HepG2 (cell line): Measurements from ENCODE around the gene ABCG5. TPM values are rescaled to one million over a fixed set of nuclear protein-coding genes. Genes with fewer than 3 reads are reported as not detected.

Experiments
- ATAC-seq: fragments of 200-7000 bp; cut with Tn5 transposase; 3 replicates; pipeline ENCODE4 v1.9.1; 2020; ENCODE audit warnings: mild to moderate bottlenecking, moderate library complexity
- BruUV-seq: library from RNA; stranded (reverse); fragments of 400-500 nt; replicated peaks from 2 replicates; lab custom pipeline; 2021; lab: Mats Ljungman, UMichigan
- CTCF ChIA-PET: fragments of 300-600 bp; formaldehyde crosslinking; extraction: SDS; loops from one replicate; lab custom pipeline; 2021; ENCODE audit warnings: low total read pairs, inconsistent platforms, low intra/inter-chr PET ratio; lab: Yijun Ruan, JAX
- POLR2A ChIA-PET: fragments of 350-600 bp; sonication (Branson Sonifier 250); formaldehyde crosslinking; loops from one replicate; lab custom pipeline; 2020; ENCODE audit warnings: antibody characterized with exemption, inconsistent platforms; lab: Yijun Ruan, JAX
- DNase-seq: peaks from one replicate; pipeline ENCODE4 v3.0.0-alpha.2; 2015; ENCODE audit warnings: low spot score
- FAIRE-seq: peaks from 3 replicates; lab custom pipeline; 2011; peaks lifted over from hg19 to GRCh38; lab: Jason Lieb, UNC
- H2AFZ ChIP-seq: one replicate; pipeline ENCODE4 v1.6.1; 2011; ENCODE audit warnings: low read length, inconsistent platforms
- H3K27ac ChIP-seq: fragments of 300-600 bp; 3 replicates; pipeline ENCODE4 v1.8.0; 2011; ENCODE audit warnings: mixed run types, mild to moderate bottlenecking, mixed read lengths, low read length, inconsistent platforms; ENCODE audit not compliant: insufficient read depth; ENCODE audit errors: extremely low read length
- H3K27me3 ChIP-seq, 2 experiments: fragments of 200-600 bp in 1 of 2; 2 replicates in 1 of 2; 3 replicates in 1 of 2; pipeline versions ENCODE4 v1.6.0 to v1.8.0; 2011; ENCODE audit warnings: low read length in 2 of 2, mild to moderate bottlenecking in 2 of 2, moderate library complexity in 2 of 2, inconsistent platforms in 1 of 2; ENCODE audit not compliant: insufficient read depth in 2 of 2, control insufficient read depth in 1 of 2
- H3K36me3 ChIP-seq, 2 experiments: fragments of 200-600 bp in 1 of 2; replicated peaks in 1 of 2; 2 replicates in 1 of 2; 3 replicates in 1 of 2; pipeline versions ENCODE4 v1.5.1 to v1.8.0; 2011; ENCODE audit warnings: low read length in 2 of 2, inconsistent platforms in 1 of 2; ENCODE audit not compliant: insufficient read depth in 2 of 2, control insufficient read depth in 1 of 2
- H3K4me1 ChIP-seq: 2 replicates; pipeline ENCODE4 v1.5.1; 2012; ENCODE audit warnings: low read length, inconsistent platforms; ENCODE audit not compliant: insufficient read depth
- H3K4me2 ChIP-seq: 2 replicates; pipeline ENCODE4 v1.6.0; 2011; ENCODE audit warnings: low read depth, low read length, inconsistent platforms
- H3K4me3 ChIP-seq, 3 experiments: fragments of 200-600 bp in 1 of 3; sonication (generic), shearing (Covaris generic) in 1 of 3; replicated peaks in 1 of 3; 2 replicates each; pipeline ENCODE4 v1.5.1; 2011 to 2016; ENCODE audit warnings: low read length in 3 of 3, inconsistent platforms in 2 of 3, low read depth in 2 of 3, mild to moderate bottlenecking in 2 of 3, control low read depth in 1 of 3, mixed read lengths in 1 of 3; ENCODE audit not compliant: insufficient read depth in 1 of 3
- H3K79me2 ChIP-seq: one replicate; pipeline ENCODE4 v1.6.1; 2011; ENCODE audit warnings: low read length, inconsistent platforms; ENCODE audit not compliant: insufficient read depth
- H3K9ac ChIP-seq: 2 replicates; pipeline ENCODE4 v1.6.0; 2011; ENCODE audit warnings: mild to moderate bottlenecking, low read depth, low read length, inconsistent platforms; ENCODE audit not compliant: insufficient read depth
- H3K9me3 ChIP-seq: 2 replicates; pipeline ENCODE4 v1.5.1; 2012; ENCODE audit warnings: mild to moderate bottlenecking, low read length
- H4K20me1 ChIP-seq: 2 replicates; pipeline ENCODE4 v1.6.0; 2011; ENCODE audit warnings: inconsistent platforms, mild to moderate bottlenecking, low read length, moderate library complexity; ENCODE audit not compliant: insufficient read depth
- ARNT2 ChIP-seq: sonication (generic); formaldehyde crosslinking; IDR thresholded peaks from 2 replicates; pipeline ENCODE4 v1.8.0; 2022; ENCODE audit warnings: mild to moderate bottlenecking, low read depth, missing genetic modification reagents, moderate library complexity
- FIP1L1 ChIP-seq: fragments of 200-400 bp; formaldehyde crosslinking; IDR thresholded peaks from 2 replicates; pipeline ENCODE4 v1.6.1; 2018; ENCODE audit warnings: low read depth, mild to moderate bottlenecking, low read length, moderate library complexity, borderline replicate concordance; ENCODE audit not compliant: insufficient read depth
- MIER2 ChIP-seq: IDR thresholded peaks from 2 replicates; pipeline ENCODE4 v1.6.1; 2016; ENCODE audit warnings: missing biosample characterization, missing genetic modification reagents
- NBN ChIP-seq: fragments of 450-650 bp; conservative IDR thresholded peaks from 2 replicates; pipeline ENCODE4 v1.6.1; 2017
- RNF2 ChIP-seq: fragments of 450-650 bp; conservative IDR thresholded peaks from 2 replicates; pipeline ENCODE4 v1.6.1; 2016; ENCODE audit warnings: low read depth
- STAT6 ChIP-seq: sonication (generic); formaldehyde crosslinking; IDR thresholded peaks from 2 replicates; pipeline ENCODE4 v1.4.0; 2020; ENCODE audit warnings: missing genetic modification reagents, mild to moderate bottlenecking, borderline replicate concordance
- ZBTB3 ChIP-seq: sonication (generic); formaldehyde crosslinking; IDR thresholded peaks from 2 replicates; pipeline ENCODE4 v1.4.0; 2020; ENCODE audit warnings: low read depth, mild to moderate bottlenecking, moderate library complexity, missing genetic modification reagents, borderline replicate concordance
- ZBTB44 ChIP-seq: sonication (generic); formaldehyde crosslinking; IDR thresholded peaks from 2 replicates; pipeline ENCODE4 v1.4.0; 2020; ENCODE audit warnings: missing genetic modification reagents
- ZNF607 ChIP-seq: sonication (generic); formaldehyde crosslinking; IDR thresholded peaks from 2 replicates; pipeline ENCODE4 v1.5.1; 2020; ENCODE audit warnings: missing genetic modification reagents, mild to moderate bottlenecking, borderline replicate concordance
- ZNF646 ChIP-seq: sonication (generic); formaldehyde crosslinking; IDR thresholded peaks from 2 replicates; pipeline ENCODE4 v1.9.0; 2021; ENCODE audit warnings: mild to moderate bottlenecking, missing genetic modification reagents
- ZNF770 ChIP-seq: sonication (generic); formaldehyde crosslinking; IDR thresholded peaks from 2 replicates; pipeline ENCODE4 v1.5.0; 2020; ENCODE audit warnings: mild to moderate bottlenecking, missing genetic modification reagents
- ZNF792 ChIP-seq: IDR thresholded peaks from 2 replicates; pipeline ENCODE4 v1.6.1; 2016
- WGBS: methylation state at CpG from one replicate; pipeline ENCODE4 v1.1.6; 2017; ENCODE audit warnings: low lambda C conversion rate; 5-methylcytosine and 5-hydroxymethylcytosine counted together
- in situ Hi-C: cut with HindIII; loops from 2 replicates; pipeline ENCODE4 v1.10.0; 2017; ENCODE audit warnings: low pct_unique_long_range_greater_than_20kb; ENCODE audit not compliant: extremely low pct_ligation_motif_present
- intact Hi-C: fragments of 100-400 bp; cut with micrococcal nuclease; formaldehyde crosslinking; loops from one replicate; pipeline ENCODE4 v1.10.0; 2022; ENCODE audit not compliant: unreplicated experiment
- polyA plus RNA-seq, 8 experiments: library from polyadenylated mRNA; depleted of rRNA in 3 of 8; stranded (reverse) in 7 of 8; unstranded in 1 of 8; fragments of >200 nt; fragmentation: Illumina TruSeq in 4 of 8; extraction: Trizol in 4 of 8; gene quantifications; 2 replicates each; pipeline versions ENCODE4 v1.2.1 to v1.2.3, GENCODE V29; 2011 to 2016; ENCODE audit warnings: low read depth in 4 of 8, missing spikeins in 1 of 8, mixed read lengths in 1 of 8; ENCODE audit not compliant: insufficient read depth in 1 of 8
- total RNA-seq, 5 experiments: library from RNA; depleted of rRNA; stranded (reverse); fragments of >200 nt; fragmentation: Illumina TruSeq; extraction: Trizol; gene quantifications; 2 replicates each; pipeline ENCODE4 v1.2.3, GENCODE V29; 2016; ENCODE audit warnings: low read depth in 1 of 5

The ABCG5 gene
- total and polyA plus RNA-seq, 2 of the 13 experiments (the other 11 are each of a cell fraction or from before 2014, with no cell fraction given): 15.1 to 39.0 TPM

GRCh38 chr2:43852196-43852730, 13.6 kb upstream of the ABCG5 start:
- ATAC-seq (no peak), FAIRE-seq (no peak), DNase-seq (no peak)
- ChIA-PET CTCF (no interaction called here), POLR2A (no interaction called here)
- H3K9me3 ChIP-seq: no peaks in the 10 kb centered on the region
- H3K79me2 ChIP-seq: no peaks in the 10 kb centered on the region
- H2AFZ ChIP-seq: no peak overlapping the region
- no peaks in the 10 kb centered on the region for H3K4me1 ChIP-seq
- no peak overlapping the region for H3K9ac ChIP-seq
- H3K4me3 ChIP-seq: no peak overlapping the region
- in situ Hi-C loops: no loop called here
- BruUV-seq: no TSS peak
- peaks cover 13 to 14% of the 10 kb centered on the region in 2 experiments; a peak in 4 of 5 replicates for H3K36me3 ChIP-seq
- intact Hi-C loops: no loop called here
- no peak overlapping the region for H3K4me2 ChIP-seq
- no peak overlapping the region for H3K27ac ChIP-seq
- H4K20me1 ChIP-seq: no peaks in the 10 kb centered on the region
- WGBS: 98% methylated on average over 17 of the region's 21 CpGs
- H3K27me3 ChIP-seq: no peaks in the 10 kb centered on the region
- no peak for TF ChIP-seq FIP1L1
- no peak for TF ChIP-seq ZNF792 (CRISPR knock-in tag)
- TF ChIP-seq ZNF607 (CRISPR knock-in tag): no peak
- no peak for TF ChIP-seq MIER2
- TF ChIP-seq ZNF646 (CRISPR knock-in tag): no peak
- no peak for TF ChIP-seq STAT6 (CRISPR knock-in tag)
- no peak for TF ChIP-seq ZNF770 (CRISPR knock-in tag)
- TF ChIP-seq ARNT2 (CRISPR knock-in tag): no peak
- TF ChIP-seq RNF2: no peak
- TF ChIP-seq NBN: no peak
- no peak for TF ChIP-seq ZBTB3
- no peak for TF ChIP-seq ZBTB44
